Frontal cortex (tissue), 1 donor: ENCODE results near the gene CD8B2. TPM values are rescaled to one million over a fixed set of nuclear protein-coding genes. Genes with fewer than 3 reads are reported as not detected.

Source experiments
- total RNA-seq: library from RNA; depleted of rRNA; stranded (reverse); fragments of >200 nt; gene quantifications from one replicate; pipeline ENCODE4 v1.2.3, GENCODE V29; 2014

The CD8B2 gene
- total RNA-seq, 1 donor from 2014 or later = under 0.01 TPM

Other genes with a start within 250 kb of the CD8B2 start
- gene RGPD3, start 19.0 kb upstream of the CD8B2 start, total RNA-seq = 1.2 TPM